Mesenchymal stem cell (in vitro differentiated cells and primary cell): ENCODE results near the gene APOL1.

Experiments used
- DNase-seq: peaks from one replicate; pipeline ENCODE4 v3.0.0-alpha.2; 2013
- H2AFZ ChIP-seq: one replicate; pipeline ENCODE4 v1.6.1; 2013; ENCODE audit warnings: low read depth, mild to moderate bottlenecking, control low read depth, inconsistent platforms, low read length, moderate library complexity
- H2AK5ac ChIP-seq: 2 replicates; pipeline ENCODE4 v1.6.1; 2013; ENCODE audit warnings: low read length, moderate library complexity, mild to moderate bottlenecking, inconsistent platforms; ENCODE audit not compliant: severe bottlenecking
- H2BK120ac ChIP-seq: one replicate; pipeline ENCODE4 v1.6.1; 2013; ENCODE audit warnings: low read depth, mild to moderate bottlenecking, inconsistent platforms, low read length, moderate library complexity
- H2BK12ac ChIP-seq, 2 experiments: one replicate each; pipeline ENCODE4 v1.6.1; 2013; ENCODE audit warnings: inconsistent platforms in 2 of 2, low read length in 2 of 2, mild to moderate bottlenecking in 2 of 2, moderate library complexity in 2 of 2, control low read depth in 1 of 2
- H2BK15ac ChIP-seq: one replicate; pipeline ENCODE4 v1.6.1; 2013; ENCODE audit warnings: mild to moderate bottlenecking, low read depth, inconsistent platforms; ENCODE audit not compliant: poor library complexity, severe bottlenecking
- H2BK5ac ChIP-seq: 2 replicates; pipeline ENCODE4 v1.6.1; 2013; ENCODE audit warnings: low read depth, mild to moderate bottlenecking, low read length, control low read depth, inconsistent platforms; ENCODE audit not compliant: poor library complexity, severe bottlenecking
- H3K14ac ChIP-seq, 2 experiments: one replicate each; pipeline ENCODE4 v1.6.1; 2013; ENCODE audit warnings: inconsistent platforms in 2 of 2, low read length in 2 of 2, control low read depth in 1 of 2, mild to moderate bottlenecking in 1 of 2, moderate library complexity in 1 of 2
- H3K18ac ChIP-seq, 2 experiments: one replicate each; pipeline ENCODE4 v1.6.1; 2013; ENCODE audit warnings: inconsistent platforms in 2 of 2, low read length in 2 of 2, control low read depth in 1 of 2, low read depth in 1 of 2, mild to moderate bottlenecking in 1 of 2
- H3K23ac ChIP-seq, 2 experiments: one replicate each; pipeline ENCODE4 v1.6.1; 2013; ENCODE audit warnings: inconsistent platforms in 2 of 2, low read length in 2 of 2, mild to moderate bottlenecking in 2 of 2, moderate library complexity in 2 of 2, control low read depth in 1 of 2
- H3K27ac ChIP-seq: 2 replicates; pipeline ENCODE4 v1.5.1; 2013; ENCODE audit warnings: mild to moderate bottlenecking, moderate library complexity, low read length, control low read depth, inconsistent platforms; ENCODE audit not compliant: poor library complexity, severe bottlenecking
- H3K27me3 ChIP-seq, 2 experiments: 2 replicates each; pipeline versions ENCODE4 v1.6.1 to v1.7.0; 2013; ENCODE audit warnings: low read length in 2 of 2, mild to moderate bottlenecking in 2 of 2, moderate library complexity in 2 of 2, control low read depth in 1 of 2, inconsistent platforms in 1 of 2; ENCODE audit not compliant: control insufficient read depth in 1 of 2, insufficient read depth in 1 of 2
- H3K36me3 ChIP-seq, 2 experiments: 2 replicates each; pipeline versions ENCODE4 v1.6.1 to v1.7.0; 2013; ENCODE audit warnings: low read length in 2 of 2, control low read depth in 1 of 2, inconsistent platforms in 1 of 2, low read depth in 1 of 2, mild to moderate bottlenecking in 1 of 2; ENCODE audit not compliant: insufficient read depth in 2 of 2, control insufficient read depth in 1 of 2
- H3K4ac ChIP-seq, 2 experiments: one replicate each; pipeline ENCODE4 v1.6.1; 2013; ENCODE audit warnings: inconsistent platforms in 2 of 2, low read length in 2 of 2, mild to moderate bottlenecking in 2 of 2, moderate library complexity in 2 of 2, control low read depth in 1 of 2, low read depth in 1 of 2
- H3K4me1 ChIP-seq: 2 replicates; pipeline ENCODE4 v1.6.1; 2013; ENCODE audit warnings: low read depth, low read length, control low read depth; ENCODE audit not compliant: control insufficient read depth, insufficient read depth
- H3K4me2 ChIP-seq: 2 replicates; pipeline ENCODE4 v1.6.1; 2013; ENCODE audit warnings: low read length, mild to moderate bottlenecking, inconsistent platforms; ENCODE audit not compliant: poor library complexity, severe bottlenecking
- H3K4me3 ChIP-seq, 2 experiments: 2 replicates each; pipeline versions ENCODE4 v1.5.1 to v1.7.0; 2013; ENCODE audit warnings: low read length in 2 of 2, mild to moderate bottlenecking in 2 of 2, control low read depth in 1 of 2, low read depth in 1 of 2; ENCODE audit not compliant: insufficient read depth in 1 of 2
- H3K79me1 ChIP-seq: replicated peaks from 2 replicates; pipeline ENCODE4 v1.6.1; 2013; ENCODE audit warnings: mild to moderate bottlenecking, control low read depth, low read length, inconsistent platforms; ENCODE audit not compliant: poor library complexity, severe bottlenecking
- H3K9ac ChIP-seq: 2 replicates; pipeline ENCODE4 v1.7.0; 2013; ENCODE audit warnings: mild to moderate bottlenecking, low read length, moderate library complexity
- H3K9me3 ChIP-seq: 2 replicates; pipeline ENCODE4 v1.7.0; 2013; ENCODE audit warnings: mild to moderate bottlenecking, low read length; ENCODE audit not compliant: control insufficient read depth
- H4K8ac ChIP-seq: one replicate; pipeline ENCODE4 v1.6.1; 2013; ENCODE audit warnings: inconsistent platforms, mild to moderate bottlenecking, low read length, moderate library complexity
- H4K91ac ChIP-seq: one replicate; pipeline ENCODE4 v1.6.1; 2013; ENCODE audit warnings: mild to moderate bottlenecking, low read length, inconsistent platforms
- WGBS: methylation state at CpG from one replicate; pipeline ENCODE4 v1.1.7; 2013; ENCODE audit warnings: mixed read lengths; 5-methylcytosine and 5-hydroxymethylcytosine counted together

Gene APOL1

GRCh38 chr22:36232715-36233401, 20.1 kb upstream of the APOL1 start:
- Histone ChIP-seq H3K9ac (no peak overlapping the region), H4K91ac (no peak overlapping the region), H2BK5ac (no peak overlapping the region), H3K18ac (no peak overlapping the region), H3K4me2 (no peak overlapping the region), H2BK12ac (no peak overlapping the region), H3K14ac (no peak overlapping the region), H2BK15ac (no peak overlapping the region), H2AK5ac (no peak overlapping the region), H2AFZ (no peak overlapping the region), H2BK120ac (no peak overlapping the region), H3K4me1 (peaks cover 22% of the 10 kb centered on the region), H3K9me3 (no peaks in the 10 kb centered on the region), H3K27ac (no peak overlapping the region), H3K27me3 (no peaks in the 10 kb centered on the region), H3K79me1 (peaks cover 23% of the 10 kb centered on the region), H3K36me3 (peaks cover 48 to 83% of the 10 kb centered on the region in 2 experiments), H3K4me3 (no peak overlapping the region), H3K4ac (no peak overlapping the region), H4K8ac (no peak overlapping the region), H3K23ac (no peak overlapping the region)
- 92% methylated on average over 11 of the region's 13 CpGs for WGBS
- DNase-seq: no peak

GRCh38 chr22:36233796-36234195, 19.1 kb upstream of the APOL1 start:
- Histone ChIP-seq H3K36me3 (peaks cover 42 to 74% of the 10 kb centered on the region in 2 experiments), H3K9ac (no peak overlapping the region), H3K27me3 (no peaks in the 10 kb centered on the region), H3K4me1 (peaks cover 24% of the 10 kb centered on the region), H2AFZ (no peak overlapping the region), H3K79me1 (peaks cover 23% of the 10 kb centered on the region), H4K91ac (no peak overlapping the region), H4K8ac (no peak overlapping the region), H3K4me2 (no peak overlapping the region), H3K9me3 (no peaks in the 10 kb centered on the region), H2BK15ac (no peak overlapping the region), H2AK5ac (no peak overlapping the region), H2BK120ac (no peak overlapping the region), H3K14ac (no peak overlapping the region), H3K27ac (no peak overlapping the region), H3K4ac (no peak overlapping the region), H2BK12ac (no peak overlapping the region), H3K18ac (no peak overlapping the region), H3K23ac (no peak overlapping the region), H3K4me3 (no peak overlapping the region), H2BK5ac (no peak overlapping the region)
- WGBS: 93% methylated on average over 5 of the region's 7 CpGs
- DNase-seq: no peak

- Histone ChIP-seq H3K4me1 (peaks cover 24% of the 10 kb centered on the region), H2BK5ac (no peak overlapping the region), H3K4me2 (no peak overlapping the region), H2AFZ (no peak overlapping the region), H3K18ac (no peak overlapping the region), H3K4ac (no peak overlapping the region), H4K8ac (no peak overlapping the region), H3K4me3 (peak overlapping the region in 1 of 2 experiments; percentile 26), H3K36me3 (peaks cover 38 to 70% of the 10 kb centered on the region in 2 experiments), H3K9ac (peak overlapping the region; percentile 30), H3K23ac (no peak overlapping the region), H2BK120ac (no peak overlapping the region), H3K9me3 (no peaks in the 10 kb centered on the region), H3K14ac (no peak overlapping the region), H3K27me3 (no peaks in the 10 kb centered on the region), H3K79me1 (peaks cover 23% of the 10 kb centered on the region), H2BK12ac (no peak overlapping the region), H4K91ac (no peak overlapping the region), H3K27ac (no peak overlapping the region), H2BK15ac (no peak overlapping the region), H2AK5ac (no peak overlapping the region)
- no peak for DNase-seq
- no CpG with 5 or more reads among the region's 2 CpGs for WGBS
Measured at GRCh38 chr22:36234213-36234612, 18.7 kb upstream of the APOL1 start.

GRCh38 chr22:36234919-36235318, 18.0 kb upstream of the APOL1 start:
- H4K8ac ChIP-seq: no peak overlapping the region
- H3K18ac ChIP-seq: no peak overlapping the region
- H3K27me3 ChIP-seq: no peaks in the 10 kb centered on the region
- no peak overlapping the region for H3K23ac ChIP-seq
- H2AFZ ChIP-seq: no peak overlapping the region
- peak overlapping the region in 1 of 2 experiments; percentile 26 for H3K4me3 ChIP-seq
- no peak overlapping the region for H2BK5ac ChIP-seq
- H3K4me1 ChIP-seq: peaks cover 29% of the 10 kb centered on the region
- no peak overlapping the region for H2BK120ac ChIP-seq
- no peak for DNase-seq
- no peak overlapping the region for H4K91ac ChIP-seq
- H3K36me3 ChIP-seq: peaks cover 35 to 63% of the 10 kb centered on the region in 2 experiments
- H3K4ac ChIP-seq: no peak overlapping the region
- no peak overlapping the region for H2BK15ac ChIP-seq
- H3K9me3 ChIP-seq: no peaks in the 10 kb centered on the region
- peaks cover 23% of the 10 kb centered on the region for H3K79me1 ChIP-seq
- WGBS: 95% methylated on average over 2 of the region's 2 CpGs
- H3K27ac ChIP-seq: no peak overlapping the region
- H3K14ac ChIP-seq: peak overlapping the region in 1 of 2 experiments; percentile 38
- no peak overlapping the region for H2BK12ac ChIP-seq
- no peak overlapping the region for H2AK5ac ChIP-seq
- no peak overlapping the region for H3K9ac ChIP-seq
- H3K4me2 ChIP-seq: no peak overlapping the region
